Globus pallidus (tissue), 1 donor: ENCODE measurements around the gene ZNF43.
"Not testable (repeated sequence)": the region's sequence is repeated elsewhere in the genome, so short reads cannot be mapped to it uniquely, and the experiment has no call there.

ENCODE experiments used
- DNase-seq: peaks from one replicate; pipeline ENCODE4 v3.0.0-alpha.2; 2015; ENCODE audit warnings: low spot score

The ZNF43 gene

GRCh38 chr19:21808400-21809000, 27.5 kb downstream of the ZNF43 start:
- DNase-seq, result not testable (repeated sequence)

- DNase-seq, result no peak
These were observed 46.4 kb downstream of the ZNF43 start for GRCh38 chr19:21789466-21790085.

- no peak for DNase-seq
These were observed 49.0 kb downstream of the ZNF43 start for GRCh38 chr19:21786936-21787335.

- DNase-seq, result not testable (repeated sequence)
These were observed 60.2 kb downstream of the ZNF43 start for GRCh38 chr19:21775792-21776191.

GRCh38 chr19:21767065-21767800, 68.7 kb downstream of the ZNF43 start, which contains the start of gene ZNF100:
ZNF100 (minus strand) TSS chr19:21767579; CDS start chr19:21767429, 150 bp downstream.
- peak; percentile 93 for DNase-seq

- not testable (repeated sequence) for DNase-seq
These were observed 69.3 kb downstream of the ZNF43 start for GRCh38 chr19:21766705-21767064.

- DNase-seq, result no peak
These were observed 70.8 kb downstream of the ZNF43 start for GRCh38 chr19:21765151-21765550.

- DNase-seq, result not testable (repeated sequence)
These were observed 74.4 kb downstream of the ZNF43 start for GRCh38 chr19:21761547-21761946.

GRCh38 chr19:21758296-21758695, 77.7 kb downstream of the ZNF43 start:
- no peak for DNase-seq

- not testable (repeated sequence) for DNase-seq
These were observed 80.4 kb downstream of the ZNF43 start for GRCh38 chr19:21755555-21755954.
